HTERT RPE-1 (cell line): ENCODE data around the gene OCIAD2.
"Not testable (repeated sequence)": the region's sequence is repeated elsewhere in the genome, so short reads cannot be mapped to it uniquely, and the experiment has no call there.

Experiments used
- in situ Hi-C: fragments of 300-500 bp; cut with MboI; formaldehyde crosslinking; loops from 4 replicates; pipeline ENCODE4 v1.14.3; 2020; ENCODE audit warnings: low sequenced_read_pairs

OCIAD2 gene

GRCh38 chr4:48907706-48908477 lies 1.3 kb upstream of the OCIAD2 start:
- in situ Hi-C loops = no loop called here

GRCh38 chr4:48905363-48906015 lies 1.1 kb downstream of the OCIAD2 start:
- in situ Hi-C loops = no loop called here

GRCh38 chr4:48904541-48905142 lies 1.9 kb downstream of the OCIAD2 start:
- in situ Hi-C loops = no loop called here

- in situ Hi-C loops = no loop called here
These were observed 2.5 kb downstream of the OCIAD2 start for GRCh38 chr4:48904101-48904500.

GRCh38 chr4:48902266-48902665 lies 4.3 kb downstream of the OCIAD2 start:
- in situ Hi-C loops = no loop called here

GRCh38 chr4:48901196-48901595 lies 5.4 kb downstream of the OCIAD2 start:
- in situ Hi-C loops = no loop called here

- in situ Hi-C loops = no loop called here
These were observed 6.6 kb downstream of the OCIAD2 start for GRCh38 chr4:48899950-48900349.

GRCh38 chr4:48899432-48899749 lies 7.2 kb downstream of the OCIAD2 start:
- in situ Hi-C loops = no loop called here

GRCh38 chr4:48898733-48899431 lies 7.7 kb downstream of the OCIAD2 start:
- in situ Hi-C loops = no loop called here

- in situ Hi-C loops = no loop called here
These were observed 9.7 kb downstream of the OCIAD2 start for GRCh38 chr4:48896845-48897244.

GRCh38 chr4:48891028-48891619 lies 15.4 kb downstream of the OCIAD2 start:
- in situ Hi-C loops = no loop called here

- in situ Hi-C loops = not testable (repeated sequence)
These were observed 16.8 kb downstream of the OCIAD2 start for GRCh38 chr4:48889750-48890149.

GRCh38 chr4:48881646-48882045 lies 24.9 kb downstream of the OCIAD2 start:
- in situ Hi-C loops = not testable (repeated sequence)

GRCh38 chr4:48879561-48880442 lies 26.8 kb downstream of the OCIAD2 start:
- in situ Hi-C loops = no loop called here

GRCh38 chr4:48877827-48878535 lies 28.6 kb downstream of the OCIAD2 start:
- in situ Hi-C loops = no loop called here

GRCh38 chr4:48864696-48865095 lies 41.9 kb downstream of the OCIAD2 start:
- in situ Hi-C loops = not testable (repeated sequence)

GRCh38 chr4:48863728-48864127 lies 42.8 kb downstream of the OCIAD2 start:
- in situ Hi-C loops = no loop called here

GRCh38 chr4:48862661-48863060 lies 43.9 kb downstream of the OCIAD2 start:
- in situ Hi-C loops = no loop called here

GRCh38 chr4:48862038-48862437 lies 44.5 kb downstream of the OCIAD2 start:
- in situ Hi-C loops = no loop called here

GRCh38 chr4:48858130-48858529 lies 48.4 kb downstream of the OCIAD2 start:
- in situ Hi-C loops = no loop called here
